SK-N-MC (cell line): ENCODE measurements around the gene PCF11.

ENCODE experiments used
- DNase-seq: peaks from one replicate; pipeline ENCODE4 v3.0.0-alpha.2; 2011; ENCODE audit warnings: low read depth, low spot score
- H3K27ac ChIP-seq: fragments of 200-600 bp; sonication (generic); 2 replicates; pipeline ENCODE4 v1.5.1; 2016; ENCODE audit warnings: mixed run types
- H3K36me3 ChIP-seq: fragments of 200-600 bp; sonication (generic); 2 replicates; pipeline ENCODE4 v1.6.1; 2017; ENCODE audit warnings: antibody characterized with exemption, low read length, mixed read lengths; ENCODE audit not compliant: insufficient read depth
- H3K4me3 ChIP-seq: fragments of 200-600 bp; sonication (generic); 2 replicates; pipeline ENCODE4 v1.5.1; 2016
- H3K9ac ChIP-seq: fragments of 200-600 bp; sonication (generic); 2 replicates; pipeline ENCODE4 v1.8.0; 2017; ENCODE audit warnings: mixed run types, mixed read lengths; ENCODE audit not compliant: insufficient read length
- H3K9me3 ChIP-seq: fragments of 200-600 bp; sonication (generic); 2 replicates; pipeline ENCODE4 v1.6.1; 2017; ENCODE audit warnings: low read depth, mild to moderate bottlenecking, antibody characterized with exemption, low read length, moderate library complexity, mixed read lengths
- EZH2 ChIP-seq: fragments of 200-600 bp; sonication (generic); IDR thresholded peaks from one replicate; pipeline ENCODE4 v1.6.1; 2017; ENCODE audit warnings: antibody characterized with exemption
- FOXP2 ChIP-seq: optimal IDR thresholded peaks from 2 replicates; pipeline ENCODE3; 2011; ENCODE audit warnings: mild to moderate bottlenecking, moderate library complexity; ENCODE audit not compliant: insufficient read depth; ENCODE audit errors: extremely low read length, control extremely low read depth
- POLR2AphosphoS5 ChIP-seq: IDR thresholded peaks from 2 replicates; pipeline ENCODE4 v1.6.1; 2012; ENCODE audit warnings: mild to moderate bottlenecking, low read depth, low read length, borderline replicate concordance

The PCF11 gene, protein sequence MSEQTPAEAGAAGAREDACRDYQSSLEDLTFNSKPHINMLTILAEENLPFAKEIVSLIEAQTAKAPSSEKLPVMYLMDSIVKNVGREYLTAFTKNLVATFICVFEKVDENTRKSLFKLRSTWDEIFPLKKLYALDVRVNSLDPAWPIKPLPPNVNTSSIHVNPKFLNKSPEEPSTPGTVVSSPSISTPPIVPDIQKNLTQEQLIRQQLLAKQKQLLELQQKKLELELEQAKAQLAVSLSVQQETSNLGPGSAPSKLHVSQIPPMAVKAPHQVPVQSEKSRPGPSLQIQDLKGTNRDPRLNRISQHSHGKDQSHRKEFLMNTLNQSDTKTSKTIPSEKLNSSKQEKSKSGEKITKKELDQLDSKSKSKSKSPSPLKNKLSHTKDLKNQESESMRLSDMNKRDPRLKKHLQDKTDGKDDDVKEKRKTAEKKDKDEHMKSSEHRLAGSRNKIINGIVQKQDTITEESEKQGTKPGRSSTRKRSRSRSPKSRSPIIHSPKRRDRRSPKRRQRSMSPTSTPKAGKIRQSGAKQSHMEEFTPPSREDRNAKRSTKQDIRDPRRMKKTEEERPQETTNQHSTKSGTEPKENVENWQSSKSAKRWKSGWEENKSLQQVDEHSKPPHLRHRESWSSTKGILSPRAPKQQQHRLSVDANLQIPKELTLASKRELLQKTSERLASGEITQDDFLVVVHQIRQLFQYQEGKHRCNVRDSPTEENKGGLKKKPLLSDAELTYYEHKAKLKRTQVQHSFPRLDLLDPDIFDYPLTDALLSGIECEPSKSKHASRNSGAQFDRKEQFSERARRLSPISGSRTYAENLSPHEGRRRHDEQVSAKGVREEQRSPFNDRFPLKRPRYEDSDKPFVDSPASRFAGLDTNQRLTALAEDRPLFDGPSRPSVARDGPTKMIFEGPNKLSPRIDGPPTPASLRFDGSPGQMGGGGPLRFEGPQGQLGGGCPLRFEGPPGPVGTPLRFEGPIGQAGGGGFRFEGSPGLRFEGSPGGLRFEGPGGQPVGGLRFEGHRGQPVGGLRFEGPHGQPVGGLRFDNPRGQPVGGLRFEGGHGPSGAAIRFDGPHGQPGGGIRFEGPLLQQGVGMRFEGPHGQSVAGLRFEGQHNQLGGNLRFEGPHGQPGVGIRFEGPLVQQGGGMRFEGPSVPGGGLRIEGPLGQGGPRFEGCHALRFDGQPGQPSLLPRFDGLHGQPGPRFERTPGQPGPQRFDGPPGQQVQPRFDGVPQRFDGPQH (N-terminal part only)

DNA sequence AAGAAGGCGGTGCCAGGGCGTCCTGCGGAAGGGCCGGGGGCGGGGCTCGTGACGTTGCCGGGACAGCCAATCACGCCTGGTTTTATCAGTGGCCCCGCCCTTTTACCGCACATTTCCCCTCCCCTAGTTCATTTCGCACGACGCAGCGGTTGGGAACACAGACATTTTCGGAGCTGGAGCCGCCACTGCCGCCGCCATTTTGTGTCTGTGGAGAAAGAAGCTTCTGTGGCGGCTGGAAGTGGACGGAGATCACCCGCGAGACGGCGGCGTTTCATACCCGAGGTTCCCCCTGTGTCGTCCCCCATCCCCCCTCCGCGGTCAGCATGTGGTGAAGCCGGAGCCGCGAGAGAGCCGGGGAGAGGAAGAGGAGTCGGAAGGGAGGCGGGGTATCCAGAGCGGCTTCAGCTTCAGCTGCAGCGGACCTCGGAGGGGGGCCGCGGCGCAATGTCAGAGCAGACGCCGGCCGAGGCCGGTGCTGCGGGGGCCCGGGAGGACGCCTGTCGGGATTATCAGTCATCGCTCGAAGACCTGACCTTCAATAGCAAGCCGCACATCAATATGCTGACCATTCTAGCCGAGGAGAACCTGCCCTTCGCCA, at the start of gene PCF11:
TSS of gene PCF11 (plus strand) at position 136 of the 598 bp plus-strand sequence. CDS start at position 445, 309 bp downstream.
- peaks cover 36% of the 10 kb centered on the region for H3K36me3 ChIP-seq
- DNase-seq, result no peak
- peak within 1 kb of the TSS; percentile 99 for H3K9ac ChIP-seq
- H3K9me3 ChIP-seq, result no peaks in the 10 kb centered on the region
- TF ChIP-seq FOXP2, result no peak
- no peak for TF ChIP-seq EZH2
- peak; percentile 98 for TF ChIP-seq POLR2AphosphoS5
- peak within 1 kb of the TSS; percentile 99 for H3K4me3 ChIP-seq
- H3K27ac ChIP-seq, result peak within 1 kb of the TSS; percentile 96

DNA sequence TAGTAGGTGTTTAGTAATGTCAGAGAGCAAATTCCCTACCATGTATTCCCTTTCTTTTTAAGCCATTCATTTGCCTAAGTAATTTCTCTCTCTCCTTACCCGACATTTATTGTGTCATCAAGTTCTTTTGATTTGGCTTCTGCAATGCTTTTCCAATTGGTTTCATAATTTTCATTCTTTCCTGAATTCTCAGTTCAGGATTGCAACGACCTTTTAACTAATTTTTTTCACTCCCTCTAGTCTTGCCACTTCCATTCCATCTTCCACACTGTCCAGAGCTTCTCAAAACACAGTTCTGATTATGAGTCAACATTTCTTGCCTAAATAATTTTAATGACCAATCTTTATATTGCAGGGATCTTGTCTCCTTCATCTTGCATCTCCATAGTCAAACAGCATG, 44.0 kb upstream of the PCF11 start:
- no peak overlapping the region for H3K27ac ChIP-seq
- no peak overlapping the region for H3K9ac ChIP-seq
- TF ChIP-seq EZH2 (no peak), FOXP2 (no peak), POLR2AphosphoS5 (no peak)
- no peak overlapping the region for H3K4me3 ChIP-seq
- H3K36me3 ChIP-seq, result no peaks in the 10 kb centered on the region
- no peak for DNase-seq
- H3K9me3 ChIP-seq, result no peaks in the 10 kb centered on the region

DNA sequence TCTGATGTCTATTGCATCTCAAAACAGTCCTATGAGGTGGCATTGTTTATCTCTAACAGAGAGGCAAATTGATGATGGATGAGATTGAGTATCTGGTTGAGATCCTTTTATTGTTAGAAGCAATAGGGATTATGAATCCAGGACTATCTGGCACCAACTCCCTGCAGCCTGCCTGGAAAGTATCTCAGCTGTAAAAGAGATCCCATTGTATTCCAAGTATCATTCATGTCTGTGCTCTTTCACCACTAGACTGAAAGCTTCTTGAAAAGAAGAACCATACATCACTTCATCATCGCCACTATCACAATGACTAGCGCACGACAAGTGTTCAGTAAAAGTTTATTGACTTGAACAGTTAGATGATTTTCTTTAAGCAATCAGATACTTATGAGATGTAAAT, 41.9 kb upstream of the PCF11 start:
- no peaks in the 10 kb centered on the region for H3K36me3 ChIP-seq
- H3K27ac ChIP-seq, result no peak overlapping the region
- no peak for TF ChIP-seq FOXP2
- TF ChIP-seq EZH2, result no peak
- TF ChIP-seq POLR2AphosphoS5, result no peak
- H3K9me3 ChIP-seq, result no peaks in the 10 kb centered on the region
- no peak for DNase-seq
- H3K9ac ChIP-seq, result no peak overlapping the region
- no peak overlapping the region for H3K4me3 ChIP-seq

DNA sequence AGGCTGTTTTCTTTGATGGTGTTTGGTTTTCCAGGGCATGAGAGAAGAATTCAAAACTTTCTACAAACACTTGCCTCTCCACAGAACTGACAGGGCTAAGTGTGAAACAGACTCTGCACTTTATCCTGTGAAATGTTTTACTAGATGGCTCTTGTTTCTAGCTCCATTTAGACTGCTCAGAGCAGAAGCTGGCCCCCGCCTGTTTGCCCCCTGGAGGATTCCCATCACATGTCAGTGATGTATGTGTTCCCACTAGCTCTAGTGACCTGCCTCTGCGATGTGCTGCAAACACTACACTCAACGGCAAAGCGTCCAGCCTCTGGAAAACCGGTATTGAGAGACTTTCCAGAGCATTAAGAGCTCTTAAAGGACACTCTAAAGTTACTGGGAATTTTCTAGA, 41.4 kb upstream of the PCF11 start:
- TF ChIP-seq POLR2AphosphoS5 (no peak), FOXP2 (no peak), EZH2 (no peak)
- H3K9me3 ChIP-seq, result no peaks in the 10 kb centered on the region
- H3K27ac ChIP-seq, result no peak overlapping the region
- no peak overlapping the region for H3K4me3 ChIP-seq
- no peak overlapping the region for H3K9ac ChIP-seq
- no peak for DNase-seq
- no peaks in the 10 kb centered on the region for H3K36me3 ChIP-seq

DNA sequence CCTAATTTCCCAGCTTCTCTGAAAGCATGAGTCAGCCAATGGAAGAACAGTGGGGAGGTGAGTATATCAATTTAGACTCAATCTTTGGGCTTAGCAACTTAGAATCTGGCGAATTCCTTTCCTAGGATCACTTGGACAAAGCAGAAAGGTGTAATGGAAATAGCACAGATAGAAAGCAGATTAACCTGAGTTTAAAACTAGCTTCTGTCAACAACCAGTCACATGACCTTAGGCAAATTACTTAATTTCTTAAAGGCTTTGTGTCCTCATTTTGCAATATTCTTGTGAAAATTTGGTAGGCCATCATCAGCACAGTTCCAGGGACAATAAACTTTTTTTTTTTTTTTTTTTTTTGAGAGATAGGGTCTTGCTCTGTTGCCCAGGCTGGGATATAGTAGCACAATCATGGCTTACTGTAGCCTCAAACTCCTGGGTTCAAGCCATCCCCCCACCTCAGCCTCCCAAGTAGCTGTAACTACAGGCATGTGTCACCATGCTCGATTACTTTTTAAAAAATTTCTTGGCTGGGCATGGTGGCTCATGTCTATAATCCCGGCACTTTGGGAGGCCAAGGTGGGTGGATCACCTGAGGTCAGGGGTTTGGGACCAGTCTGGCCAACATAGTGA, 40.8 kb upstream of the PCF11 start:
- no peak overlapping the region for H3K27ac ChIP-seq
- TF ChIP-seq POLR2AphosphoS5 (no peak), FOXP2 (no peak), EZH2 (no peak)
- no peaks in the 10 kb centered on the region for H3K36me3 ChIP-seq
- no peak overlapping the region for H3K4me3 ChIP-seq
- no peak overlapping the region for H3K9ac ChIP-seq
- no peak for DNase-seq
- no peaks in the 10 kb centered on the region for H3K9me3 ChIP-seq

DNA sequence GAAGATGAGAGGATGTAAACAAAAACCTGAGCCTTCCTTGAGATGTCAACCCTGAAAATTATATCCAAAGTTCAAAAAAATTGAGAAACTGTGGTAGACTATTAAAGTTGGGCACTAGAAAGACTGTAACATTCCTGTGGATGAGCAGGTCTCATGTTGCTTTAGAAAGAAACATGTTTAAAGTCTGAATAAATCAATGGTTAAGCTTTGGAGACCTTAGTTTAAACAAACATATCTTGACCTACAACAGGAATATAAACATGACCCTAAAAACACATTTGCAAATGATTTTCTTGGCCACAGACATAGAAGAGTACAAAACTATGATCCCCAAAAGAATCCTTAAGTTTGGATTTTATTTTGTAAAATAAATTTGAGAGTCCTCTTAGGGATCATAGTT, 38.1 kb upstream of the PCF11 start:
- Histone ChIP-seq H3K36me3 (no peaks in the 10 kb centered on the region), H3K27ac (no peak overlapping the region), H3K4me3 (no peak overlapping the region), H3K9ac (no peak overlapping the region), H3K9me3 (no peaks in the 10 kb centered on the region)
- TF ChIP-seq POLR2AphosphoS5 (no peak), EZH2 (no peak), FOXP2 (no peak)
- DNase-seq, result no peak

DNA sequence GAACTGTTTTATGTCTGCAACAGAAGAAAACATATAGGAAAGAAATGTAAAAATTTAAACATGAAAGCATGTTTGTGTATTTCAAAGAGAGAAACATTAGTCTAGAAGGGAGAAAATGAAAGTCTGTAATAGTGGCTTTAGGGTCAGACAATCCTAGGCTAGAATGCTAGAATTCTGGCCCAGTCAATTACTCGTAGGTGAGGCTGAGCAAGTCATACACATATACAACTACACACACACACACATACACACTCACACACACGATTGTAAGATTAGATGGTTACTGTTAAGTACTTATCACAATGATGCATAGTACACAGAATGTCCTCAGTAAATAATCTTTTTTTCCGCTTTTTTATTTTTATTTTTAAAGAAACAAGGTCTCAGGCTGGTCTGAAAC, 37.7 kb upstream of the PCF11 start:
- DNase-seq, result no peak
- Histone ChIP-seq H3K27ac (no peak overlapping the region), H3K4me3 (no peak overlapping the region), H3K9me3 (no peaks in the 10 kb centered on the region), H3K36me3 (no peaks in the 10 kb centered on the region), H3K9ac (no peak overlapping the region)
- TF ChIP-seq FOXP2 (no peak), POLR2AphosphoS5 (no peak), EZH2 (no peak)
